Measurements from ENCODE around the gene GRID1. TPM values are rescaled to one million over a fixed set of nuclear protein-coding genes. Genes with fewer than 3 reads are reported as not detected.

GRID1 gene
- total and polyA plus RNA-seq, 10 of the 15 experiments (the other 5 are each of a cell fraction or from before 2014, with no cell fraction given): 0.04 to 0.62 (median 0.08) TPM; not detected in 5

GRCh38 chr10:86148117-86148516 lies 218.5 kb downstream of the GRID1 start (continued):
- no peak for TF ChIP-seq BCL3 (IDR thresholded peaks at IDR 0.05; ENCODE audit: borderline replicate concordance, insufficient read depth, low read depth, low read length, poor library complexity, severe bottlenecking)
- no peak for TF ChIP-seq JUND (IDR thresholded peaks at IDR 0.05; ENCODE audit: low read depth, low read length)
- no peak for TF ChIP-seq NR2C1 (IDR thresholded peaks at IDR 0.05)
- TF ChIP-seq ELK1 (IDR thresholded peaks at IDR 0.05; ENCODE audit: low read depth, low read length): no peak
- TF ChIP-seq SUZ12 (IDR thresholded peaks at IDR 0.05; ENCODE audit: unreplicated experiment): no peak
- no peak for TF ChIP-seq NR2C2 (IDR thresholded peaks at IDR 0.05; ENCODE audit: borderline replicate concordance, control insufficient read depth, insufficient read length, low read depth)
- no peak for TF ChIP-seq SREBF2 (IDR thresholded peaks at IDR 0.05; ENCODE audit: low read length)
- TF ChIP-seq MYB (IDR thresholded peaks at IDR 0.05; ENCODE audit: borderline replicate concordance, low read depth, low read length): no peak
- no peak for TF ChIP-seq ATF3 (IDR thresholded peaks at IDR 0.05; ENCODE audit: borderline replicate concordance, extremely low read depth, low read depth, low read length)
- TF ChIP-seq ETV6 (conservative IDR thresholded peaks at IDR 0.05 in 1 of 2, IDR thresholded peaks at IDR 0.05 in 1 of 2; ENCODE audit: borderline replicate concordance in 1 of 2, low read depth in 1 of 2): no peak
- no peak for TF ChIP-seq PRDM15 (CRISPR knock-in tag; IDR thresholded peaks at IDR 0.05)
- no peak for TF ChIP-seq SIX5 (IDR thresholded peaks at IDR 0.05; ENCODE audit: low read depth, low read length, severe bottlenecking)
- TF ChIP-seq PML (IDR thresholded peaks at IDR 0.05; ENCODE audit: low read length): no peak
- no peak for TF ChIP-seq RB1 (IDR thresholded peaks at IDR 0.05; ENCODE audit: borderline replicate concordance)
